Ecto neural progenitor cell (in vitro differentiated cells): ENCODE measurements around the gene VSIG1.

Experiments used
- DNase-seq: peaks from one replicate; pipeline ENCODE4 v3.0.0-alpha.2; 2018; ENCODE audit warnings: low spot score

VSIG1 gene

GRCh38 chrX:108064613-108065012 lies 19.7 kb downstream of the VSIG1 start:
- DNase-seq: no peak

GRCh38 chrX:108068121-108068520 lies 23.3 kb downstream of the VSIG1 start:
- DNase-seq: no peak

- no peak for DNase-seq
Observed at GRCh38 chrX:108070891-108071290, 26.0 kb downstream of the VSIG1 start.

DNA sequence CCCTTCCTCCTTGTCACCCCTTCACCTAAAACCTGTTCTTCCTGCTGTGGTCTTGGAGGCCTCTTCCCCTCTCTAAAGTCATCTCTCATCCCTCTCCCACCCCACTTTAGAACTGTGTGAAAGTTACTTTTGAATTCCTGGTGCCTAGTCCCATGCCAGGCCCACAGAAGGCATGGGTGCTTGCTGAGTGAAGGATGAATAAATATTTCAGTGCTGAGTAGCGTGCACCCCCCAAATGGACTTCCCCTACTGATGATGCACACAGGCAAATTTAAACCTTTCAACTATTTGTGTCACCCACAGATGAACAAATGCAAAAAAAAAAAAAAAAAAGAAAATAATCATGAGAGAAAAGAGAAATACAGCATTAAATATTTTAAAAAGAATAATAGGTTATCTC lies 26.7 kb downstream of the VSIG1 start:
- no peak for DNase-seq

- no peak for DNase-seq
Observed at GRCh38 chrX:108072746-108073145, 27.9 kb downstream of the VSIG1 start.

DNA sequence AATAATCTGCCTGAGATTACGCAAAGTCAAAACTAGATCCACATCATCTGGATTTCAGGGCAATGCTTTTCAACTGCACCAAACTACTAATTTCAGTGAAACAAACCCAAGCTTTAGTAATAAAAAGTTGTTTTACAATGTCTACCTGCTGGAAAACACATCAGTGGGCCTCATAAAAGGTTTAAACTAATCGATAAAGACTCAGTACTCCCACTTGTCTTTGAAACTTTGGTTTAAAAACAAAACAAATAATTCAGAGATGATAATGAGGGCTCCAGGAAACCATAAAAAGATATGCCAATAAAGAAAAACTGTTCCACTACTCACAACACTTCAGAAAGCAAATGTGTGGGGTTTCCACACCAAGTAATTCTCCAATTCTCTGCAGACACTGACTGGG lies 36.2 kb downstream of the VSIG1 start:
- no peak for DNase-seq

DNA sequence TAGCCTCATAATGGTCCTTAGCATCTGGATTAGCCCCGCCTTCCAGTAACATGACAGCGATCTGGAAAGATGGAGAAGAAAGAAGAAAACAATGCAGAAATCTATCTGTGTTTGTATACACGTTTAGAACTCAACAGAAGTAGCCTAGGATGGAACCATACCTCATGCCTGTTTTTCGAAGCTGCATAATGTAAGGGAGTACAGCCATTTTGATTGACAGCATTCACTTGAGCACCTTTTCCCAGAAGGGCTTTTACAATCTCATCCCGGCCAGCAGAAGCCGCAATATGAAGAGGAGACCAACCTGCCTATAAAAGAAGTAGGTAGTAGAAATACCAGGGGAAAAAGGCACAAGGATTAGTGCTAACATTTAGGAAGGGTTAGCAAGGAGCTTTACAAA lies 42.9 kb downstream of the VSIG1 start:
- no peak for DNase-seq

DNA sequence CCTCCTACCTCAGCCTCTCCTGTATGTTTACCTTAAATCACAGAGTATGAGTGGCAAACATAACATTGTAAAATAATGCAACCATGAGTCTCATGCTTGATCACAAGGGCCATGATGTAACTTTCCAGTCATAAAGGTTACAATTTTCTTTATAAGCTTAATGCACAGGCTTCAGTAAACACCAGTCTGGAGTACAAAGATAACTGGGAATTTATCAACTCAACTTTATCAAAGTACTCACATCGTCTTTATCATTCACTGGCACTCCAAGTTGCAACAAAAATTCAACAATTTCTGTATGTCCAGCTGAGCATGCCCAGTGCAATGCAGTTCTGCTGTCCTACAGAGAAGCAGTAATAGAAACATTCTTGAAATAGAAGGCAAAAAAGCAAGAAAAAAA lies 43.6 kb downstream of the VSIG1 start:
- DNase-seq: no peak

GRCh38 chrX:108090491-108091263 lies 45.8 kb downstream of the VSIG1 start:
- no peak for DNase-seq

- peak; percentile 96 for DNase-seq
Observed at GRCh38 chrX:108091264-108091877, 46.5 kb downstream of the VSIG1 start, which contains the start of the genes ATG4A and PSMD10. ATG4A (plus strand) TSS chrX:108091778; CDS start chrX:108091827, 49 bp downstream. PSMD10 (minus strand) TSS chrX:108091542; CDS start chrX:108091520, 22 bp downstream.

GRCh38 chrX:108091878-108092291 lies 47.0 kb downstream of the VSIG1 start:
- no peak for DNase-seq

DNA sequence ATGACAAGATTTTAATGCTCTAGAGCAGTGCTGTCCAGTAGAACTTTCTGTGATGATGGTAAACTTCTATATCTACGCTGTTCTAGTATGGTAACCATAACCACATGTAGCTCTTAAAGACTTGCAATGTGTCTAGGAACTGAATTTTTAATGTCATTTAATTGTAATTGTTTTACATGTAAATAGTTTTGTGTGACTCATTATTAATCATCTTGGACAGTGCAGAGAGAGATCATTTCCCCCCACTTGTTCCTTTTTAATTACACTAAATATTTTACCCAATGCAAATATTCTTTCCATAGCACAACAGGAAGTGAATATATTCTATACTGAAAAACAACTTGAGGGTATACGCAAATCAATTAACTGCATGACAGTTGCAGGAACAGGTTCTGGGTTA lies 52.5 kb downstream of the VSIG1 start:
- DNase-seq: no peak

DNA sequence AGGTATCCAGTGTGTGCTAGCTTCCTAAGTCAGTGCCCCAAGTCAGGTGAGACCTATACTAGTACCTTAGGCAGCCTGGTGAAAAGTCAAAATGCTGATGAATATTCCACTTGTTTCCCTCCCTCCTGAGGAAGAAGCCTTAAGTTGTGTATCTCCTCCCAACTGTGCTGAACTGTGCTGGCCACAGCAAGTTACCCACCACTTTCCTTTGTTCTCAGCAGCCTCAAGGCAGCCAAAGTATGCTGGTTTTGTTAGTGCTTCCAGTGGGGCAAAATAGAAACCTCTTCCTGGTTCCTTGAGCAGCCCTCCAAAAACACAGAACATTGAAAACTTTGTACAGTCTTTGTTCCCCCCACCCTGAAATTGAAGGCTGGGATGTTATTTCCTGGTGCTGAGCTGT lies 60.6 kb downstream of the VSIG1 start:
- DNase-seq: no peak

DNA sequence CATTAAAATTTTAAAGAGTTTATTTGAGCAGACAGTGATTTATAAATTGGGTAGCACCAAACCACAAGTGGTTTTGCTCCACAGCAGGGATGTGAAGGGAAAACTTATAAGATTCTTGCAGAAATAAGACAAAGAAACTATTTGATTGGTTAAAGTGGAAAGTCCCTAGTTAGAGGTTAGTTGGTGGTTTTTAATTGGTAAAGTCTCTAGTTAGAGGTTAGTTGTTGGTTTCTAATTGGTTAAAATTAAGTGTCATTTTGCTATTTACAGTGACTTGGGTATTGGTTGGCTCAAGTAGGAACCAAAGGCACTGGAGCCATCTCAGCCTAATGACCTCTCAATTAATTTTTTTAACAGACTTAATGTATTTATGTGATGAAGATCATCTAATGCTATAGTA lies 69.7 kb downstream of the VSIG1 start:
- no peak for DNase-seq

GRCh38 chrX:108117988-108118387 lies 73.1 kb downstream of the VSIG1 start:
- no peak for DNase-seq

DNA sequence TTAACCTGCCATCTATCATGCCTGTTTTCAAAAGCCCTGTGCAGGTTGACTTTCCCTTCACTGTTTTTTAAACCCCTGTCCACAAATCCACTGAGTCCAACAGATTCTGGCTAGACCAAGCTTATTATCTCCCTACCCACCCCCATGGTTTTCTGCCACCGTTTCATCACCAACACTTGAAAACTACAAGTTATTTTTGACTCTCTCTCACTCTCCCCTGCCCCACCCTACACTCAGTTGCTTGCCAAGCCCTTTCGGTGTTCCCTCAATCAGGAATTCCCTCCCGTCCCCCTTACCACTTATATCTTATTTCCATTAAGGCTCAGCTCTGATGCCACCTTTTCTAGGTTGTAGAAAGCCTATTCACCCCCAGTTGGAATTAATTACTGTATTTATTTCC lies 76.4 kb downstream of the VSIG1 start:
- no peak for DNase-seq

DNA sequence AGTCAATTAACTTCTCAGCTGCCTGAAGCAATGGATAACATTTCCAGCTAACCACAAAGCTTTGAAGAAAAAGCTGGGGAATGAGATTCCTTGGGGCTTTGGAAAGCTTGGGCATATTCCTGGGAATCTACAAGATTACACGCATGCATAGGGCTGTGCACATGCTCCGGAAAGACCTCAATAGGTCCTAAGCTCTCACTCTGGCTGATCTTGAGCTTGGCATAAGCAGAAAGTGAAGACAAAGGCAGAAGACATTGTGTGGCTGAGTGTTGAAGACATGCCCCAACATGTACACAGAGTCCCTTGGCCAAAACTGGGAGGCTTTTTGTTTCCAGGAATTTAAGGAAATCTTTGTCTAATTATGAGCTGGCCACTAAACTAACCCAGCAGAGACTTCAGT lies 77.9 kb downstream of the VSIG1 start:
- no peak for DNase-seq

DNA sequence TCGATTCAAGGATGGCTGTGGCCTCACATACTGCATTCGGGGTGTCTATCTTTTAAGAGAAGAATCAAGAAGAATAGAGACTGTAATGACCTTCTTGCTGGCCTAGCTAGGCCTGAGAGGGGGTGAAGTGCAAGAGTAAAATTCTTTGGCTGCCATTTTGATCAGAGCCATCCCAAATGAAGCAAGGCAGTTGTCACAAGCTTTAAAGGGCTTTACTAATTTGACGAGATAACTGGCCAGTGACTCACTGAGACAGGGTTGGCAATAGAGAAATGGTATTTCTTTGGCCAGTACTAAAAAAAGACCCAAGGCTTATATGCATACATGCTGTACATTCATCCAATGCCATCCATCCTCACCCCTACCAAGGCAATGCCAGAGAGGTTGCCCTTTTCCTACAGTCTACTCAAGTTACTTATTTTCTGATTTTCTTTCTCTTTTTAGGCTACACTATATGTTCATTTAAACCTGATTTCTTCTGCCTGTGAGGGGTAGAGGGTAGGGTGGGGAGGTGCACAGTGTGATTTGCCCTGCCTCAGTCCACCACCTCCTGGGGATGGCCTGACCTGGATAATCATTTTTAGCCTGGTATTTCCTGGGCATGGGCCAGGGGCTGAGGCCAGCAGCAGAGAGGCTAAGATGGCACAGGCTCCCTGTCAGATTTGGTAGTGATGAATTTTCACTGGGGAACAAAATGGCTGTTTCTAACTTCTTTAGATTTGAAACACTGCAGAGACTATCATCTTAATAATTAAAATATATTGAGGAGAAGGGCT lies 78.9 kb downstream of the VSIG1 start:
- DNase-seq: no peak

DNA sequence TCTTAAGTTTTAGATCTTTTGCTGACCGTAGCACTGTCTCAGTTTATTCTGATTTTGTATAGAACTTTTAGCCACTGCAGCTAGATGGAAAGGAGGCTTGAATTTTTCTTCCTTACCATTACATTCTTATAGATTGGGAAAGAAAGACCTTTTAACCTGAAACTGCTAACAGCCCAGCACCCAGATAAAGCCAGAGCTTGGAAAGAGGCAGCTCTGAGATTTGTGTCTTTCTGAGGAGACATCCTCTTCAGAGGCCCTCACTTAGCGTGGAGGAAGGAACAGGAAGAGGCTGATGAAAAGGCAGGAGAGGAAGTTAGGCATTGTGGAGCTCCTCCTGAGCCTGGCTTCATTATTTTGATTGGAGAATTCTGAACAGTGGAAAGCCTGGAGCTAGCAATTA lies 81.8 kb downstream of the VSIG1 start:
- no peak for DNase-seq

DNA sequence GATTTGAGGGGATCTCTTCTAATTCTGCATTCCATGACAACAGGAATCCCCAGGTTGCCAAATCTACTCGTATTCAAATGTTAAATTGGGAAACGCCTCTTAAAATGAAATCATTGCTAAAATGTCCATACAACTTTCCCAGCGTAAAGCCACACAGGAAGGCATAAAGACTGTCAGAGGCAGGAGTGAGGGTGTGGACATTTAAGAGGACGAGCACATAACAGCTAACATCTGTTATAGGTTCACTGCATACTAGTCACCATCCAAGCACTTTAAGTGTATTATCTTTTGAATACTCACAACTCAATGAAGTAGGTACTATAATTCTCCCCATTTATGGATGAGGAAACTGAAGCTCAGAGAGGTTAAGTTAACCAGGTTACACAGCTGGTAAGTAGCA lies 82.3 kb downstream of the VSIG1 start:
- DNase-seq: no peak
